HEK293 (cell line): Measurements from ENCODE around the gene PDE4D.

Source experiments
- CTCF ChIA-PET: fragments of 350-600 bp; formaldehyde crosslinking; extraction: SDS; loops from one replicate; lab custom pipeline; 2021; ENCODE audit warnings: antibody characterized with exemption; lab: Yijun Ruan, JAX
- POLR2A ChIA-PET: fragments of 300-600 bp; formaldehyde crosslinking; extraction: SDS; loops from one replicate; lab custom pipeline; 2020; ENCODE audit warnings: antibody characterized with exemption, inconsistent platforms; lab: Yijun Ruan, JAX
- H3K27ac ChIP-seq: fragments of 200-500 bp; sonication (Bioruptor generic); 2 replicates; pipeline ENCODE4 v1.5.1; 2014; ENCODE audit warnings: low read depth, low read length, control low read depth, inconsistent platforms; ENCODE audit errors: extremely low read depth
- H3K36me3 ChIP-seq, 2 experiments: fragments of 200-500 bp in 1 of 2; sonication (Bioruptor generic) in 1 of 2; 1 replicate in 1 of 2; 2 replicates in 1 of 2; pipeline ENCODE4 v1.5.1; 2014 to 2017; ENCODE audit warnings: inconsistent platforms in 2 of 2, low read length in 2 of 2; ENCODE audit not compliant: control insufficient read depth in 2 of 2, insufficient read depth in 1 of 2
- H3K4me1 ChIP-seq: fragments of 200-500 bp; sonication (Bioruptor generic); 2 replicates; pipeline ENCODE4 v1.5.1; 2014; ENCODE audit warnings: mild to moderate bottlenecking, low read length, inconsistent platforms; ENCODE audit not compliant: control insufficient read depth, insufficient read depth
- H3K4me3 ChIP-seq: 2 replicates; pipeline ENCODE4 v1.5.1; 2011; ENCODE audit warnings: low read depth, mild to moderate bottlenecking, control low read depth, low read length, moderate library complexity
- H3K9me3 ChIP-seq: fragments of 200-500 bp; sonication (Bioruptor generic); 2 replicates; pipeline ENCODE4 v1.5.1; 2014; ENCODE audit warnings: low read depth, low read length, inconsistent platforms; ENCODE audit not compliant: control insufficient read depth, insufficient read depth
- CTCF ChIP-seq: fragments of 450-650 bp; formaldehyde crosslinking; IDR thresholded peaks from 2 replicates; pipeline ENCODE4 v1.5.1; 2016; ENCODE audit warnings: missing biosample characterization, missing genetic modification characterization
- OSR2 ChIP-seq: fragments of 450-650 bp; formaldehyde crosslinking; IDR thresholded peaks from 2 replicates; pipeline ENCODE4 v1.5.1; 2016; ENCODE audit warnings: missing biosample characterization, missing genetic modification characterization
- ZNF121 ChIP-seq: fragments of 450-650 bp; formaldehyde crosslinking; IDR thresholded peaks from 2 replicates; pipeline ENCODE4 v1.5.1; 2016; ENCODE audit warnings: missing biosample characterization, missing genetic modification characterization
- ZNF76 ChIP-seq: fragments of 450-650 bp; formaldehyde crosslinking; IDR thresholded peaks from 2 replicates; pipeline ENCODE4; 2016; ENCODE audit warnings: low read depth, missing biosample characterization, missing genetic modification characterization, borderline replicate concordance
- ZNF777 ChIP-seq: fragments of 450-650 bp; formaldehyde crosslinking; IDR thresholded peaks from 2 replicates; pipeline ENCODE4 v1.5.1; 2017; ENCODE audit warnings: missing biosample characterization, missing genetic modification characterization, borderline replicate concordance
- TF ChIP-seq, protein P1 (sequence below): fragments of 450-650 bp; formaldehyde crosslinking; conservative IDR thresholded peaks from 2 replicates; pipeline ENCODE4 v1.5.1; 2016; ENCODE audit warnings: low read depth, missing biosample characterization, missing genetic modification characterization
- TF ChIP-seq, protein P2 (sequence below): fragments of 450-650 bp; formaldehyde crosslinking; IDR thresholded peaks from 2 replicates; pipeline ENCODE4 v1.5.1; 2016; ENCODE audit warnings: missing biosample characterization, missing genetic modification characterization, borderline replicate concordance
- TF ChIP-seq, protein P3 (sequence below): fragments of 450-650 bp; formaldehyde crosslinking; IDR thresholded peaks from 2 replicates; pipeline ENCODE4 v1.5.0; 2017; ENCODE audit warnings: missing biosample characterization, missing genetic modification characterization, borderline replicate concordance

Gene PDE4D

DNA sequence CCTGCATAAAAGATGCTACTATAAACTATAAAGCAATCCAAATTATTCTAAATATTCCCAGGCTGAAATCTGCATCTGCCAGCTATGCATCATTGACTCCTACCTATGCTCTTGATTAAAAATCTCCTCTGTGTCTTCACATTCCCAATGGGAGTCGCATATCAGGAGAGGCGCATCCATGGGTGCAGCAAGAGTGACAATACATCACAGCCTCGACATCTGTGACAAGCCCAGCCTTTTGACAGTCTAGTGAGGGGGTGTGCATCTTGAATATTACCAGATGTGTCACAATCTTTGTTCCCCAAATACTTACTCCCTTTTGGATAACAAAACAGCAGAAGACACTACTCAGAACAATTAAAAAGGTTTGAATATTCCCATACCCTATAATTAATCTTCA lies 171.8 kb downstream of the PDE4D start (continued):
- no peak for TF ChIP-seq ZNF76 (tag by site-specific recombination)
- TF ChIP-seq OSR2 (tag by site-specific recombination), result no peak
- TF ChIP-seq, protein P1, sequence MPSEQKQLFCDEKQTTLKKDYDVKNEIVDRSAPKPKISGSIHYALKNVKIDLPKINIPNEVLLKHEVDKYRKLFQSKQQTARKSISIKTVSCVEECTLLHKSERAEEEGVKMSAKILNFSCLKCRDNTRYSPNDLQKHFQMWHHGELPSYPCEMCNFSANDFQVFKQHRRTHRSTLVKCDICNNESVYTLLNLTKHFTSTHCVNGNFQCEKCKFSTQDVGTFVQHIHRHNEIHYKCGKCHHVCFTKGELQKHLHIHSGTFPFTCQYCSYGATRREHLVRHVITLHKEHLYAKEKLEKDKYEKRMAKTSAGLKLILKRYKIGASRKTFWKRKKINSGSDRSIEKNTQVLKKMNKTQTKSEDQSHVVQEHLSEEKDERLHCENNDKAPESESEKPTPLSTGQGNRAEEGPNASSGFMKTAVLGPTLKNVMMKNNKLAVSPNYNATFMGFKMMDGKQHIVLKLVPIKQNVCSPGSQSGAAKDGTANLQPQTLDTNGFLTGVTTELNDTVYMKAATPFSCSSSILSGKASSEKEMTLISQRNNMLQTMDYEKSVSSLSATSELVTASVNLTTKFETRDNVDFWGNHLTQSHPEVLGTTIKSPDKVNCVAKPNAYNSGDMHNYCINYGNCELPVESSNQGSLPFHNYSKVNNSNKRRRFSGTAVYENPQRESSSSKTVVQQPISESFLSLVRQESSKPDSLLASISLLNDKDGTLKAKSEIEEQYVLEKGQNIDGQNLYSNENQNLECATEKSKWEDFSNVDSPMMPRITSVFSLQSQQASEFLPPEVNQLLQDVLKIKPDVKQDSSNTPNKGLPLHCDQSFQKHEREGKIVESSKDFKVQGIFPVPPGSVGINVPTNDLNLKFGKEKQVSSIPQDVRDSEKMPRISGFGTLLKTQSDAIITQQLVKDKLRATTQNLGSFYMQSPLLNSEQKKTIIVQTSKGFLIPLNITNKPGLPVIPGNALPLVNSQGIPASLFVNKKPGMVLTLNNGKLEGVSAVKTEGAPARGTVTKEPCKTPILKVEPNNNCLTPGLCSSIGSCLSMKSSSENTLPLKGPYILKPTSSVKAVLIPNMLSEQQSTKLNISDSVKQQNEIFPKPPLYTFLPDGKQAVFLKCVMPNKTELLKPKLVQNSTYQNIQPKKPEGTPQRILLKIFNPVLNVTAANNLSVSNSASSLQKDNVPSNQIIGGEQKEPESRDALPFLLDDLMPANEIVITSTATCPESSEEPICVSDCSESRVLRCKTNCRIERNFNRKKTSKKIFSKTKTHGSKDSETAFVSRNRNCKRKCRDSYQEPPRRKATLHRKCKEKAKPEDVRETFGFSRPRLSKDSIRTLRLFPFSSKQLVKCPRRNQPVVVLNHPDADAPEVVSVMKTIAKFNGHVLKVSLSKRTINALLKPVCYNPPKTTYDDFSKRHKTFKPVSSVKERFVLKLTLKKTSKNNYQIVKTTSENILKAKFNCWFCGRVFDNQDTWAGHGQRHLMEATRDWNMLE (tag by site-specific recombination), result no peak

DNA sequence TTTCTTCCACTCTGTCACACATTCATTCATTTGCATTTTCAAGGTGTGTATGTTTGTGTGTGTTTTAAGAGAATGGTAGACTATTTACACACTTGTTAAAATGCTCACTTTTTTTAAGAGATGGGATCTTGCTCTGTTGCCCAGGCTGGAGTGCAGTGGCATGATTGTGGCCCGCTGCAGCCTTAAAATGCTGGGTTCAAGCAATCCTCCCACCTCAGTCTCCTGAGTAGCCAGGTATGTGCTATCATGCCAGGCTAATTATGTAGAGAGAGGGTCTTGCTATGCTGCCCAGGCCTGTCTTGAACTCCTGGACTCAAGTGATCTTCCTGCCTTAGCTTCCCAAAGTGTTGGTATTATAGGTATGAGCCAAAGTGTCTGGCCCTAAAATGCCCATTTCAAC lies 173.5 kb downstream of the PDE4D start:
- ChIA-PET CTCF (interaction anchor here (1.3 kb wide), 1 partner anchor 214 kb away, joined by 4 read pairs; no protein-coding TSS in a partner anchor), POLR2A (no interaction called here)
- TF ChIP-seq, protein P2, sequence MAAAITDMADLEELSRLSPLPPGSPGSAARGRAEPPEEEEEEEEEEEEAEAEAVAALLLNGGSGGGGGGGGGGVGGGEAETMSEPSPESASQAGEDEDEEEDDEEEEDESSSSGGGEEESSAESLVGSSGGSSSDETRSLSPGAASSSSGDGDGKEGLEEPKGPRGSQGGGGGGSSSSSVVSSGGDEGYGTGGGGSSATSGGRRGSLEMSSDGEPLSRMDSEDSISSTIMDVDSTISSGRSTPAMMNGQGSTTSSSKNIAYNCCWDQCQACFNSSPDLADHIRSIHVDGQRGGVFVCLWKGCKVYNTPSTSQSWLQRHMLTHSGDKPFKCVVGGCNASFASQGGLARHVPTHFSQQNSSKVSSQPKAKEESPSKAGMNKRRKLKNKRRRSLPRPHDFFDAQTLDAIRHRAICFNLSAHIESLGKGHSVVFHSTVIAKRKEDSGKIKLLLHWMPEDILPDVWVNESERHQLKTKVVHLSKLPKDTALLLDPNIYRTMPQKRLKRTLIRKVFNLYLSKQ (tag by site-specific recombination), result no peak
- peak; percentile 74; the same call in 1 of the 2 replicates for TF ChIP-seq ZNF121 (tag by site-specific recombination)
- Histone ChIP-seq H3K4me3 (no peak overlapping the region), H3K4me1 (0 out of 2 replicates have a peak, but pooled peaks cover 1% of the 10 kb centered on the region), H3K9me3 (no peaks in the 10 kb centered on the region), H3K27ac (no peak overlapping the region), H3K36me3 (no peaks in the 10 kb centered on the region)

DNA sequence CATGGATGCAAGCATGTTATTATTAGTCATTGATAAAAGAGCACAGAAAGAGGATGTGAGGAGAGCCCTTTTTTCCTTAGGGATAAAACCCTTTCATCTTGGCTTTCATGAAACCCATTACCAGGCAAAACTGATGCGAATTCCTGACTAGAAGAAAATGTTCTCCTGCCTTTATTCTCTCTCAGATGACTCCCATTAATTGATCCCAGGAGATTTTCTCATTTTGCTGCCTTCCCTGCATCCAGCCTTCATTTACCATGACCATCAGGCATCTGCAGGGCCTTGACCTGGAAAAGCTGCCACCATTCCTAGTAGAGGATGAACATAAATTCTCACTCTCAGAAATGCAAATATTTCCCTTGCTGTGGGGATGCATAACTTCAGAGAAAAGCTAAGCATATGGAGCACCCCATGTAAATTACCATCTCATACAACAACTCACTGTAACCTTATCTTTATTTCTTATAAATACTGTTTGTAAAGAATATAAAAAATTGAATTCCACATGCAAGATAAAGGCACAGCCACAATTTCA lies 176.5 kb downstream of the PDE4D start:
- TF ChIP-seq, protein P3, sequence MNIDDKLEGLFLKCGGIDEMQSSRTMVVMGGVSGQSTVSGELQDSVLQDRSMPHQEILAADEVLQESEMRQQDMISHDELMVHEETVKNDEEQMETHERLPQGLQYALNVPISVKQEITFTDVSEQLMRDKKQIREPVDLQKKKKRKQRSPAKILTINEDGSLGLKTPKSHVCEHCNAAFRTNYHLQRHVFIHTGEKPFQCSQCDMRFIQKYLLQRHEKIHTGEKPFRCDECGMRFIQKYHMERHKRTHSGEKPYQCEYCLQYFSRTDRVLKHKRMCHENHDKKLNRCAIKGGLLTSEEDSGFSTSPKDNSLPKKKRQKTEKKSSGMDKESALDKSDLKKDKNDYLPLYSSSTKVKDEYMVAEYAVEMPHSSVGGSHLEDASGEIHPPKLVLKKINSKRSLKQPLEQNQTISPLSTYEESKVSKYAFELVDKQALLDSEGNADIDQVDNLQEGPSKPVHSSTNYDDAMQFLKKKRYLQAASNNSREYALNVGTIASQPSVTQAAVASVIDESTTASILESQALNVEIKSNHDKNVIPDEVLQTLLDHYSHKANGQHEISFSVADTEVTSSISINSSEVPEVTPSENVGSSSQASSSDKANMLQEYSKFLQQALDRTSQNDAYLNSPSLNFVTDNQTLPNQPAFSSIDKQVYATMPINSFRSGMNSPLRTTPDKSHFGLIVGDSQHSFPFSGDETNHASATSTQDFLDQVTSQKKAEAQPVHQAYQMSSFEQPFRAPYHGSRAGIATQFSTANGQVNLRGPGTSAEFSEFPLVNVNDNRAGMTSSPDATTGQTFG (tag by site-specific recombination), result no peak
- TF ChIP-seq ZNF777 (tag by site-specific recombination) (no peak), CTCF (tag by site-specific recombination) (no peak)
- no peak overlapping the region for H3K27ac ChIP-seq
- H3K4me1 ChIP-seq, result no peaks in the 10 kb centered on the region
- POLR2A ChIA-PET, result no interaction called here
- CTCF ChIA-PET, result interaction anchor here (1.4 kb wide), 1 partner anchor 328 kb away, joined by 3 read pairs; no protein-coding TSS in a partner anchor
- no peak overlapping the region for H3K4me3 ChIP-seq
- no peaks in the 10 kb centered on the region for H3K36me3 ChIP-seq
- H3K9me3 ChIP-seq, result no peaks in the 10 kb centered on the region
